GM19328 (cell line): Measurements from ENCODE around the gene CLASP1.
"Not testable (repeated sequence)": the region's sequence is repeated elsewhere in the genome, so short reads cannot be mapped to it uniquely, and the experiment has no call there.

Experiments used
- ATAC-seq: cut with Tn5 transposase; IDR thresholded peaks from one replicate; pipeline ENCODE4 v1.9.1; 2021; ENCODE audit warnings: mild to moderate bottlenecking, moderate library complexity; ENCODE audit not compliant: unreplicated experiment

CLASP1 gene

DNA sequence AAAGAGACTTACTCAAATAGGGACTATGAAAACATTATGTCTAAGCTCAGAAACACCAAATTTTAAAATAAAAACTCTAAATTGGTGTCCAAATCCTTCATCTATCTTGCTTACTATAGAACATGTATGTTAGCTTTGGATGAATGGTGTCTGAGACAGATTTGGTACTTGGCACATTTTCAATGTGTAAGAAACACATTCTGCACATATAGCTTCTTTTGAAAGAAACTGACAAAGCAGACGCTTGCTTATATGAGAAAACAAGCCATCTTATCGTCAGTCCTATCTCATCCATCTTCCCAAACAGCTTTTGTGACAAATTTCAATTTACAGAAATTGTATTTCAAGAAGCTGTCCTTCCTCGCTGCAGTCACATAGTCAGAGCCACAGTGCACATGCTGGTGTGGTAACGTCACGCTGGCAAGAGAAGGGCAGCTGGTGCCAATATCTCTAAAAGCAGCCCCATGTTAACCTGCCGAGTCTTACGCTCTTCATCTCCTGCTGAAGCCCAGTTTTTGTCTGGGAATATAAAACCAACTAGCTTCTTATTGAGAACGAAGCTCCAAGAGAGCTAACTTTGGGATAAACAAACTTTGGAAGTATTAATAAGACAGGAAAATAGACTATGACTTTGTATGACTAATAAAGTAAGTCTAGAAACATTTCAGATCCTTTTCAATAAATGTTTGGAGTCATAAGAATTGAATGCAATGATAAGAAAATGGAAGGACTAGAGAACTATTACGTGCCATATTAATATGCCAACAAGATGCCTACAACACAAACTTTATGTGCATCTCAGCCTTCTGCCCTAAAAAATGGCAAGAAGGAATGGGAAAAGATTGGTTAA, 289.3 kb downstream of the CLASP1 start:
- no peak for ATAC-seq

DNA sequence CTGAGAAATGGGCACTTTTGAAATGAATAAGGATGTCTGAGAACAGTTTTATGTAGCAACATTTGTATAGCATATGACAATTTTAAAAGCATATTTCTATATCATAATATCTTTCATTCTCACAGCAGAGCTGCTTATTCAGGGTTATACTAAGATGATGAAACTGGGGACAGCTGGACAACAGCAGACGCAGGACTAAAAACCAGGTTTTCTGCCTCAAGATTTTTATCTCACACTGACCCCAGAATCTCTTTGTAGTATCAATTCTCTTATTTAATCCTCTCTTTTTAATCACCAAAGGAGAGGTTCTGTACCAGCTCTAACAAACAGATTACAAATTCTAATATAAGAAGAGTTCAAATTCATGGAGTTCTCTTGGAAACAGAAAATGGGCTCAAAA, 290.1 kb downstream of the CLASP1 start:
- no peak for ATAC-seq

DNA sequence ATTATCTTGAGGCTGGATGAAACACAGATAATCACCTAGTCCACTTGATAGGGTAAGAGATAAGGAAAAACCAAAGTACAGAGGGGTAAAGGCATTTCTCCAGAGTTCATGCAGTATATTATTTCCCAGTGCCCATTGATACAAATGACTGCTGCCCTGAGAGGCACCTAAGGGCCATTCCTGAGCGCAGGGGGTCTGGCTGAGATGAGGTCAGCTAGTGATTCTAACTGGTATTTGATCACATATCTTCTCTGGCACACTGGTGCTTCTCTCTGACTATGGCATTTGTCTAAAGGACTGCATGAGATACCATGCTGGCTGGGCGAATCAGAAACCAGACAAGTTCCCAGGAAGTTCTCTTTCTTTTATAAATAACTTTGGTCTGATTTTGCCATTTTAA, 291.0 kb downstream of the CLASP1 start:
- ATAC-seq, result no peak

DNA sequence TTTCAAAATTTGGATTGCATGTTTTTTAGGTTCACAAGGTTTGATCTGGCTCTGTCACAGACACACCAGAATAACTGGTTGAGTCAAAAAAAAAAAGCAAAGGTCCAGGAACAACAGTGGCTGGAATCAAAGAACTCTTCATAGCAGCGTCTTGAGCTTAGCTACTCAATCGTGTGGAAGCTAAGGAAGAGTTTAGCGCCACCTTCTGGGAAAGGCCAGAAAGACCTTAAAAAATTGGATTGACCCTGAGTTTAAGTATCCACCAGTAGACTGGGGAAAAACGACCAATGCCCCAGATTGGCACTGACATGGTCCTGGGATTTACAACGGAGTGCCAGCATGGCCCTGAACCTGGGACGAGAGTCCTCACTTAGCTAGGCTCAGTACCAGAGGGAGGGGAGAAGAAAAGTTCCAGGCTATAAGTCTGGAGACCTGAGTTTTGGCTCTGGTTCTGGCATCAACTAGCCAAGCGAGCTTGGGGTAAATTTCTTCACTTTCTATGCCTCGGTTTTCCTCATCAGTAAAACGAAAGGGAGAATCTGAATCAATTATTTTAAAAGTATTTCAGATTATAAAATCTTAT, 293.1 kb downstream of the CLASP1 start:
- ATAC-seq, result no peak

DNA sequence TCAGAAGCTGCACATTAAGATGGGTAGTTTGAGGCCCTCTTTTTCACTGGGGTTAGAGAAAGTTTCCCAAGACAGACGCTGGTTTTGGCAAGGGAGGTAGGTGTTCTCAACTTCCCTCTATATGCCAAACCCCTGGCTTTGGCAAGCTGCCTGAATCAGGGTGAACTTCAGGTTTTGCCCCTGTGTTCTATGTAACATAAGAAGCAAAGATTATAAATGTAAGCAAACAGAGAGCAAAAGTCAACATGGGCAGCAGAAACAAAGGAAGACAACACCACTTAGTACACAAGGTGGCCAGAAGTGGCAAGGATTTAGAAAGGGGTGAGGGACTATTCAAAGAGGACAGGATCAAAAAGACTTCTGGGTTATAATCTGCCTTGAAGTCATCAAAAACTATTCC, 293.8 kb downstream of the CLASP1 start:
- ATAC-seq, result no peak

DNA sequence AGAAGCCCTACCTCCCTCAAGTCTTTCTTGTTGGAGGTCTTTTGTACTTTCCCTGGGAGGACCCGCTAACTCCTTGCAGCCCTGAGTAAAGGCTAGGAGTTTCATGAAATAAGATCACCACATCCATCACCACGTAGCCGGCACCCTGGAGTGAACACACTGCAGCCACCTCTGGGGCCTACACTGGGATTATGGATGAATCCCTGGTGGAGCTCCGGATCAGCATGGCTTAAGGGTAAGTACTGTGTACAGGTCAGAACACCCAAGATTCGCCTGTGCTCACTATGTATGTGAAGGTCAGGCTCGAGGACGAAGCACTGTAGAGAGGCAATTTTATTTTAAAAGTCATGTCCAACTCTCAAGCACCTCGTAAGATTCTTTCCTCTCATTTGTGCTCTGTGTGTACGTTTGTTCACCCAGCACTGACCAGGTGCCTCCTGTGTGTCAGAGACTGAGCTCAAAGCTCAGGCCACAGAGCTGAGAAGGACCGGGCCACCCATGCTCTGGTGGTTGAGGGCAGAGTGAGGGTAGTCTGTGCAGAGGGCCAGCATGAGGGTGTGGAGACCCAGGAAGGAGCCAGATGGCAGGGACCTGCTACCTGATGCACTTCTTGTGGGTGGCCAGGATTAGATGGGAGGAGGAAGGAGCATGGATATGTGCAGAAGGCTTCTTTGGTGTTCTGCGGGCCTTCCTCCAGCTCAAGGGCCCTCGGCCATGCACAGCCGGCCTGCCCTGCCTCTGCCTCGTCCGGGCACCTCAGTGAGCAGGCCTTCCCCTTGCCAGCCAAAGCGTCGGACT, 297.5 kb downstream of the CLASP1 start:
- ATAC-seq, result no peak

DNA sequence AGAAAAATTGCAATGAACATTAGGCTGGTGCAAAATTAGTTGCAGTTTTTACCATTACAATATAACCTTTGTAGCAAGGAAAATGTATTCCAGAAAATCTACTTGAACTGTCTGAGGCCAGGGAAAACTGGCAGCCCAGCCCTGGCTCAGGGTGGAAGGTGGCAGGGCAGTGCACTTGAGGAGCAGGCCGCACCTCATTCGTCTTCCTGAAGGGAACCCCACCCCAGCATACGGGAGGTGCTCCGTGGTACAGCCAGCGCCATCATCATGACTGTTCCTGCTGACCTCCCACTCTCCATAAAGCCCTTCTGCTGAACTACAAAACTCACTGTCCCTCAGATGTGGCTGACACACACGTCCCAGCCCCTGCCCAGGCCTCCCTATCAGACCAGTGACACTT, 298.4 kb downstream of the CLASP1 start:
- ATAC-seq, result no peak

DNA sequence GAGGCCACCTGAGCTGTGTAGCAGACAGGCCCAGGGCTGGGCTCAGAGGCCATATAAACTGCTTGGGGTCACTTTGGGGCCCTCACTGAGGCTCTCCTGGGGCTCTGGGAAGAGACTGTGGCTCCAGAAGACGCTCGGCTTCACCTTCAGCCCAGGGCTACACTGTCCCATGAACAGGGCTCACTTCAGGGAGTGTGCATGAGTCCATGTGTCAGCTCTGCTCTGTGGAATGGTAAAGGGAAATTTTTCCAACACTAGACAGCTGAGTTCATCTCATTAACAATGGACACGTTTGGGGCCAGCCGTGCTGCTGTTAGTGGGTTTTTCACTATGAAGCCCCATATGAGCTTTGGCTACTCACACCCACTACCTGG, 298.9 kb downstream of the CLASP1 start:
- no peak for ATAC-seq

DNA sequence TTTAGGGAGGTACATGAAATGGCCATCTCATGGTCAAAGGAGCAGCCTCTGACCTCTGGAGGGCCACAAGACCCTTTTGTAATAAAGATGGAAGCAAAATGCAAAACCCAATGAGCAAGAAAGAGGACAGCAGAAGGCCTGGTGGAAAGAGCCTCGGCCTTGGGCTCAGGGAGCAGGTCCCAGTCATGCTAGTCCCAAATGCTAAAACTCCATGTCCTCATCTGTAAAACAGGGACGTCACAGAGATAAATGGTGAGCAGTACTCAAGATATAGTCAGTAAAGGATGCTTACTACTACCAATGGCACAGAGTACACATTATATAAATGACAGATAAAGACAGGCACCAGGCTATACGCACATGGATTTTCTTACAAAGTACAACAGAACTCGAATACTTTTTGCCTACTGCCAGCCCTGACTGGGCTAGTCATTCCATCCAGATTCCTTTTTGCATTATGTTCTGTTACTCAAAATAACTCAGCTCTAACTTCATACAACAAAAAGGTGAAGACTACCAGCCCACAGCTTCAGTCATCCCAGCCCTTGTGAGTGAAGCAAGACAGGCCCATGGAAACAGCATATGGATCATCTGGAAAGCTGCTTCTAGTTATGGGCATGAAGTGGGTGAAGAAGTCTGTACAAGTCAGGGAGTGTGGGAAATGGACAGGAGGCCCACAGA, 299.4 kb downstream of the CLASP1 start:
- no peak for ATAC-seq

DNA sequence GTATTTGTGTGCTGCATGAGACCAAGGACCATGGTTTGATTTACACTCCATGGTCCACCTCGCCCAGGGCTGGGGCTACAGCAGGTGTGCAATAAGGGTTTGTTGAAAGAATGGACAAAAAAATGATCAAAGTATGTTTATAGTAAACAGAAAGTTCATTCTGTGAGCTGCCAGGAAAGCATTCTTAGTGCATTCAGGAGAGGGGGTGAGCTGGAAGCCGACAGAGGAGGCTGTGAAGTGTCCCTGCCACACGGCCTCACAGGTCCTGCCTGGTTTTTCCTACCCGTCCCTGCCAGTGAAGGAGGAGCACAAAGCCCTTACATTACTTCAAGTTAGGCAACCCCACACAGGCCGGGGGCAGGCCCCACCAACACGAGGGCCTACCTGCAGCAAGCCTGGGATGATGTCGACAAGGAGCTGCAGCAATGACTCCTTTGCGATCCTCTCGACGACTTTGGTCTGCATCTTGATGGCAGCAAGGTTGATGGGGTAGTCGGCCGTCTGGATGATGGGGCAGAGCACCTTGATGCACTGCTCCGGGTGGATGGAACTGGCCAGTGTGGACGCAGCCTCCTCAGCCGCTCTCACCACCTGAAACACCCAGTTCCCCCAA, 301.0 kb downstream of the CLASP1 start:
- no peak for ATAC-seq

DNA sequence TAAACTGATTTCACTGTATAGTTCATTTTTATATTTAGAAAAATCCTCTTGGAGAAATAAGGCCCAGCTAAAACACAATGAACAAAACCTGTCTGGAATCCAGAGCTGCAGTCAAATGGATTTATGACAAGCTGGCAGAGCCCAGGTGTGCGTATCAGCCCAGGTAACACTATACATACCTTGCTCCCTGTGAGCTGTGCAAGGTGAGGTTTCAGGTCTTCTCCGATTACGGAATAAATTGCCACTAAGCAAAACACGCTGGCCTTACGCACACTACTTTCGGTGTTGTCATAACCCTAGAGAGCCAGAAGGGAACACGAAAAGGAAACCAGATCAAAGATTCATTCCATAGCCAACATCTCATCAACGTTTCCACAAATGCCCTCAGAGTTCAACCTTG, 302.4 kb downstream of the CLASP1 start:
- no peak for ATAC-seq

DNA sequence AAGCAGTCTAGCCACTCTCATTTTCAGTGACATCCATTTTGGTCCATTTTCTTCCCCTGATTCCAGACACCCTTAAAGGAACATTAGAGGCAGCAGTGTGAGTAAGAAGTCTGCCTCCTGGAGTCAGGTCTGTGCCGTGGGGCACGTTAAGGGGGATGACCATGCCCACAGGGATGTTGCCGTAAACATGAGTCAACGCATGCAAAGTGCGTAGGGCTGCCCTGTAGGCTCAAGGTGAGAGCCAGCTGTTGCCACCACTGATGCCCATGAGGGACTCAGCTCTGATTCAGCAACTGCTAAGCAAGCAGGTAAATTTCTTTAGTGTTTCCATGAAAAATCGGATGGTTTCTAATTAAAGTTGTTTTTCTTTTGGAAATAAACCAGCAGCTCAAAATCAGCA, 302.9 kb downstream of the CLASP1 start:
- no peak for ATAC-seq

DNA sequence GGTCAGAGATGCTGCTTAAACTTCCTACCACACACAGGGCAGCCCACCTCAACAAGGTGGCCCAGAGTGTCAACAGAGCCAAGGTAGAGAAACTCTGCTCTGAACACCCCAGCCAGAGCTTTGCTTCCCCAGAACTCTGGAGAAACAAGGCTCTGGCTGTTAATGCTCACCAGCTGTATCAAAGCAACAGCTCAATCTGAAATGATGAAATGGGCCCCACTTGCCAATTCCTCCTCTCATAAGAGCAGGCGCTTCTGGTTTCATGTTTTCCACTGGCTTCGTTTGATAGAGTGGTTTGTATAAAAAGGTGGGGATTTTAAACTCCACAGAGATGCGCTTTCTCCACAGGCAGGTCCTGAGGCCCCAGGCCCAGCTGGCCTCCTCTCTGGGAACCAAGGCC, 303.4 kb downstream of the CLASP1 start:
- ATAC-seq, result no peak

DNA sequence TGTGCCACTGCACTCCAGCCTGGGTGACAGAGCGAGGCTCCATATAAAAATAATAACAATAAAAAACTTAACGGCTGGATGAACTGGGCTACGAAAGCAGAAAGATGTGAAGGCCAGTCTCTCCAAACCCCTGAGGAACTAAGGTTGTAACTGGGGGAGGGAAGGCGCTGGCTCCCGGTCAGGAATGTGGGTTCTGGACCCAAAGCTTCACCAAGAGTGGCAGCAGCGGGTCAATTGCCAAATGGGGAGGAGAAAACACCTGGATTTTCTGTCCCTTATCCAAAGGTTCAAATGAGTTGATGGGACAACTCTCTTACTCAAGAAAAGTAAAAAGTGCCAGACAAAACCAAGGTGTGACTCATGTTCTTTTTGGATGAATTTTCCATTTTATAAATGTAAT, 304.2 kb downstream of the CLASP1 start:
- ATAC-seq, result no peak

DNA sequence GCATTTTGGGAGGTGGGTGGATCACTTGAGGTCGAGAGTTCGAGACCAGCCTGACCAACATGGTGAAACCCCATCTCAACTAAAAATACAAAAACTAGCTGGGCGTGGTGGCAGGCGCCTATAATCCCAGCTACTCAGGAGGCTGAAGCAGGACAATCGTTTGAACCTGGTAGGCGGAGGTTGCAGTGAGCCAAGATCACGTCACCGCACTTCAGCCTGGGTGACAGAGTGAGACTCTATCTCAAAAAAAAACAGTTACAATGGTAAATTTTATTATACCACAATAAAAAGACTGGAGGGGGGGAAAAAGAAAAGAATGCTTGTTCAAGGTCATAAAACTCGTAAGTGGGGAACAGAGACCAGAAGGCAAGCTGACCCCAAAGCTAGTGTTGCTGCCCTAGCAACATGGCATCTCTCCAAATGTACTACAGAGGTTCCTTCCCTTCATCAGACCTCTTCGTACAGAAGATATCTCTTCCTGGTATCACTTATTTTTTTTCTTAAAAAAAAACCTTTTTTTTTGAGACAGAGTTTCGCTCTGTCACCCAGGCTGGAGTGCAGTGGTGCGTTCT, 305.3 kb downstream of the CLASP1 start:
- not testable (repeated sequence) for ATAC-seq

DNA sequence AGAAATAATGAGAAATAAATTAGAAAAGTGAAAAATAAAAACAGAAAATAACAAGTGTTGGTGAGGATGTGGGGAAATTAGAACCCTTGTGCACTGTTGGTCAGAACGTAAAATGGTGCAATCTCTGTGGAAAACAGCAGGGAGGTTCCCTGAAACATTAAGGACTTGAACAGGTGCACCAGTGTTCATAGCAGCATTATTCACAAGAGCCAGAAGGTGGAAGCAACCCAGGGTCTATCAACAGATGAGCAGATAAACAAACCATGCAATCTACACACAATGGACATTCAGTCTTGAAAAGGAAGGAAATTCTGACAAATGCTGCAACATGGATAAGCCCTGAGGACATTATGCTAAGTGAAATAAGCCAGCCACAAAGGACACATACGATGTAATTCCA, 306.1 kb downstream of the CLASP1 start:
- ATAC-seq, result no peak

DNA sequence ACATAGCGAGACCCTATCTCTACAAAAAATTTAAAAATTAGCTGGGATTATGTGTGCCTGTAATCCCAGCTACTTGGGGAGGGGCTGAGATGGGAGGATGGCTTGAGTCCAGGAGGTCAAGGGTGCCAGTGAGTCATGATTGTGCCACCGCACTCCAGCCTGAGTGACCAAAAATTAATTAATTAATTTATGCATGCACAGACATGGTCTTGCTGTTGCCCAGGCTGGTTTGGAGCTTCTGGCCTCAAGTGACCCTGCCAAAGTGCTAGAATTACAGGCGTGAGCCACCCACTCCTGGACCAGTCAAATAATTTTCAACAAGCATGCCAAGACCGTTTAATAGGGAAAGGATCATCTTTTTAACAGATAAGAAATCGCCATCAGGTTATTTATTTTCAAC, 306.5 kb downstream of the CLASP1 start:
- no peak for ATAC-seq

DNA sequence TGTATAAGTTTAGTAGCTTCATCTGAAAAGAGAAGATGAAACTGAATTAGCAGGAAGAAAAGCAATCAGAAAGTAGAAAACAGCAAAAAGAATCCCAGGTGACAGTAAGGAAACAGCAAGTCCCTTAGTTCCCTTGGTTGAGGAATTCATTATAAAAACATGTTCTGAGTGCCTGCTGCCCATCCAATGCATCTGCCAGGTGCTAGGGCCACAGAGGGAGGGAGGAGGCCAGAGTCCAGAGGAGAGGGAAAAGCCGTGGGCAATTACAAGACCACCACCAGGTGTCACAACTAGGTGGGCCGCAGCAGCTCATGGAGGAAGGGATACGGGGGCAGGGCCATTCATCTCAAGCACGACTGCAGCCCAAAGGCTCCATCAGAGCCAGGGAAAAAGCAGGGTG, 308.3 kb downstream of the CLASP1 start:
- no peak for ATAC-seq

DNA sequence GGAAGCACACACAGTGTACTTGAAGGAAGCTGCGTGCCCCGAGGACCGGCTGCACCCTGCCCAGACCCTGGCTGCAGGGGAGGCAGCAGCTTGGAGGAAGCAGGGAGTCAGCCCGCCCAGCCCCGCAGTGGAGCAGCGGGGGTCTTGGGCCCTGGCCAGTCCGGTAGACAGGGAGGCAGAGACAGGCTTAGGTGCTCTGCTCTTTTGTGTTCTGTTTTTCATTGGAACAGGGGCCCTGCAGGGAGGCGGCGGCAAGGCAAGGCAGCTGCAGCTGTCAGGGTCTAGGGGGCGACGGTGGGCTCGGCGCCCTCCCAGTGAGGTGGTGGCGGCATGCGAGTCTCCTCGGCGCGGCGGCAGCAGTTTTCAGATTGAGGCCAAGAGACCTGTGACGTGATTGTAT, 311.0 kb downstream of the CLASP1 start:
- ATAC-seq, result no peak

DNA sequence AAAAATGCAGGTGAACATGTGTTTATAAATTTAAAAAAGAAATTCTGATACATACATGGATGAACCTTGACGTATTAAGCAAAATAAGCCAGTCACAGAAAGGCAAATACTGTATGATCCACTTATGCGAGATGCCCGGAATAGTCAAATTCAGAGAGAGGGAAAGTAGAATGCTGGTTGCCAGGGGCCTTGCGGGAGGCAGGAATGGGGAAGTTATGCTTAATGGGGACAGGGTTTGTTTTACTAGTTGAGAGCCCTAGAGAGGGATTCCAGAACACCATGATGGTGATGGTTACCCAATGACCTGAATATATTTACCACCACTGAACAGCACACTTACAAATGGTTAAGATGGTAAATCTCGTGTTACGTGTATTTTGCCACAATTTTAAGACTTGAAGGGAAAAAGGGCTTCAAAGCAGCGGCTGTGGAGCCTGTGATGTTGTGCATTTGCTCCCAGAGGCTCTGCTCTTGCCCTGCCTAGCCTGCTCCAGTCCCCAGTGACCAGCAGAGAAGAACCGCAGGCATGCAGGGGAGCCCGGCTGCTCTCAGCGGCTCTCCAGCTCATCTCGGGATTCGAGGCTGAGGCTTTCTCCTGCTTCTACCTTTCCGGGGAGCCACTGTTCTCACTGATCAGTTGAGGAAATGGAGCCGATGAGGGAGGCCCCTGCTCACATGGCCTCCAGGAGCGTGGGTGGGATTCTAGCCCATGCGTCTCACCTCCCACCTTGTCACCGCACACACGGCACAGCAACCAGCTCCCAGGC, 312.6 kb downstream of the CLASP1 start:
- no peak for ATAC-seq
